Fibroblast of skin of right biceps (primary cell): ENCODE data around the gene ERBB2.
"Not testable (repeated sequence)": the region's sequence is repeated elsewhere in the genome, so short reads cannot be mapped to it uniquely, and the experiment has no call there.

Experiments used
- DNase-seq: peaks from one replicate; pipeline ENCODE4 v3.0.0-alpha.2; 2013

ERBB2 gene

GRCh38 chr17:39679521-39680192 is 20.2 kb upstream of the ERBB2 start:
- no peak for DNase-seq

GRCh38 chr17:39683295-39683939 is 16.4 kb upstream of the ERBB2 start:
- DNase-seq = no peak

- DNase-seq = no peak
Measured at GRCh38 chr17:39684369-39685192, 15.3 kb upstream of the ERBB2 start.

GRCh38 chr17:39687101-39687545 is 12.7 kb upstream of the ERBB2 start:
- no peak for DNase-seq

- peak; percentile 93 for DNase-seq
Measured at GRCh38 chr17:39687546-39688474, 12.1 kb upstream of the ERBB2 start, which contains the start of gene PGAP3. TSS of gene PGAP3 (minus strand) at chr17:39688057. CDS start at chr17:39688014, 43 bp downstream.

- DNase-seq = no peak
Measured at GRCh38 chr17:39688475-39688835, 11.4 kb upstream of the ERBB2 start.

- DNase-seq = no peak
Measured at GRCh38 chr17:39688945-39689344, 10.9 kb upstream of the ERBB2 start.

GRCh38 chr17:39694593-39694992 is 5.3 kb upstream of the ERBB2 start:
- DNase-seq = no peak

GRCh38 chr17:39695089-39695474 is 4.8 kb upstream of the ERBB2 start:
- no peak for DNase-seq

GRCh38 chr17:39696731-39697130 is 3.1 kb upstream of the ERBB2 start:
- DNase-seq = no peak

- no peak for DNase-seq
Measured at GRCh38 chr17:39697961-39698360, 1.9 kb upstream of the ERBB2 start.

- DNase-seq = not testable (repeated sequence)
Measured at GRCh38 chr17:39699157-39699817, 577 bp upstream of the ERBB2 start.

- DNase-seq = peak; percentile 27
Measured at GRCh38 chr17:39700148-39700987, 504 bp downstream of the ERBB2 start.

GRCh38 chr17:39701012-39701783 is 1.3 kb downstream of the ERBB2 start:
- no peak for DNase-seq

GRCh38 chr17:39701784-39702422 is 2.0 kb downstream of the ERBB2 start:
- no peak for DNase-seq

- no peak for DNase-seq
Measured at GRCh38 chr17:39702901-39703893, 3.3 kb downstream of the ERBB2 start.

GRCh38 chr17:39703913-39704312 is 4.0 kb downstream of the ERBB2 start:
- DNase-seq = no peak

- peak; percentile 8 for DNase-seq
Measured at GRCh38 chr17:39704821-39705551, 5.1 kb downstream of the ERBB2 start.
